Trophoblast cell (in vitro differentiated cells and primary cell): ENCODE measurements around the gene VPS26C.

ENCODE experiments used
- DNase-seq, 2 donors: peaks; one replicate each; pipeline ENCODE4 v3.0.0-alpha.2; 2016
- H2AFZ ChIP-seq: 2 replicates; pipeline ENCODE4 v1.6.1; 2013; ENCODE audit warnings: low read length, moderate library complexity, mild to moderate bottlenecking; ENCODE audit not compliant: insufficient read depth, poor library complexity
- H2AK5ac ChIP-seq: 2 replicates; pipeline ENCODE4 v1.6.1; 2013; ENCODE audit warnings: mild to moderate bottlenecking, low read length
- H2BK120ac ChIP-seq: 2 replicates; pipeline ENCODE4 v1.6.1; 2013; ENCODE audit warnings: low read length, mild to moderate bottlenecking, moderate library complexity; ENCODE audit not compliant: insufficient read depth, poor library complexity
- H2BK12ac ChIP-seq: 2 replicates; pipeline ENCODE4 v1.6.1; 2013; ENCODE audit warnings: mild to moderate bottlenecking, low read length, moderate library complexity
- H2BK5ac ChIP-seq: 2 replicates; pipeline ENCODE4 v1.6.1; 2013; ENCODE audit warnings: low read length, low read depth, moderate library complexity, mild to moderate bottlenecking; ENCODE audit not compliant: poor library complexity
- H3K14ac ChIP-seq: 2 replicates; pipeline ENCODE4 v1.6.1; 2013; ENCODE audit warnings: mild to moderate bottlenecking, low read length
- H3K18ac ChIP-seq: 2 replicates; pipeline ENCODE4 v1.6.1; 2013; ENCODE audit warnings: mild to moderate bottlenecking, low read length
- H3K23ac ChIP-seq: 2 replicates; pipeline ENCODE4 v1.6.1; 2013; ENCODE audit warnings: low read length
- H3K27ac ChIP-seq: 2 replicates; pipeline ENCODE4 v1.5.1; 2013; ENCODE audit warnings: low read depth, mild to moderate bottlenecking, inconsistent platforms, low read length, moderate library complexity
- H3K27me3 ChIP-seq: 2 replicates; pipeline ENCODE4 v1.6.1; 2013; ENCODE audit warnings: inconsistent platforms, mild to moderate bottlenecking, low read length, moderate library complexity; ENCODE audit not compliant: insufficient read depth
- H3K36me3 ChIP-seq, 2 experiments: 1 replicate in 1 of 2; 2 replicates in 1 of 2; pipeline ENCODE4 v1.6.1; 2013; ENCODE audit warnings: low read length in 2 of 2, mild to moderate bottlenecking in 2 of 2, moderate library complexity in 1 of 2; ENCODE audit not compliant: insufficient read depth in 2 of 2, control insufficient read depth in 1 of 2
- H3K4ac ChIP-seq: 2 replicates; pipeline ENCODE4 v1.6.1; 2013; ENCODE audit warnings: low read depth, mild to moderate bottlenecking, low read length, moderate library complexity
- H3K4me1 ChIP-seq, 2 experiments: 1 replicate in 1 of 2; 2 replicates in 1 of 2; pipeline ENCODE4 v1.6.1; 2013; ENCODE audit warnings: low read length in 2 of 2, mild to moderate bottlenecking in 2 of 2, moderate library complexity in 1 of 2; ENCODE audit not compliant: insufficient read depth in 2 of 2, control insufficient read depth in 1 of 2
- H3K4me2 ChIP-seq: 2 replicates; pipeline ENCODE4 v1.6.1; 2013; ENCODE audit warnings: inconsistent platforms, mild to moderate bottlenecking, low read length, moderate library complexity
- H3K4me3 ChIP-seq: 2 replicates; pipeline ENCODE4 v1.5.1; 2013; ENCODE audit warnings: mild to moderate bottlenecking, low read depth, low read length, inconsistent platforms
- H3K79me1 ChIP-seq: one replicate; pipeline ENCODE4 v1.6.1; 2013; ENCODE audit warnings: low read length
- H3K79me2 ChIP-seq: 2 replicates; pipeline ENCODE4 v1.6.1; 2013; ENCODE audit warnings: low read length, mild to moderate bottlenecking; ENCODE audit not compliant: control insufficient read depth, insufficient read depth, poor library complexity
- H3K9ac ChIP-seq: 2 replicates; pipeline ENCODE4 v1.6.1; 2013; ENCODE audit warnings: mild to moderate bottlenecking, low read length
- H3K9me3 ChIP-seq: 2 replicates; pipeline ENCODE4 v1.6.1; 2013; ENCODE audit warnings: low read depth, mild to moderate bottlenecking, control low read depth, inconsistent platforms, low read length; ENCODE audit not compliant: insufficient read depth
- H4K12ac ChIP-seq: 2 replicates; pipeline ENCODE4 v1.6.1; 2013; ENCODE audit warnings: low read depth, mild to moderate bottlenecking, low read length, moderate library complexity
- H4K8ac ChIP-seq: 2 replicates; pipeline ENCODE4 v1.6.1; 2013; ENCODE audit warnings: low read depth, mild to moderate bottlenecking, low read length, moderate library complexity
- H4K91ac ChIP-seq: one replicate; pipeline ENCODE4 v1.6.1; 2013; ENCODE audit warnings: low read depth, mild to moderate bottlenecking, low read length, moderate library complexity
- WGBS: extraction: QIAGEN DNeasy Blood & Tissue Kit; methylation state at CpG from one replicate; pipeline ENCODE4 v1.1.7; 2013; ENCODE audit warnings: missing lambda C conversion rate; ENCODE audit not compliant: insufficient read length, insufficient coverage; ENCODE audit errors: extremely low coverage; 5-methylcytosine and 5-hydroxymethylcytosine counted together

The VPS26C gene

GRCh38 chr21:37237346-37237745 is 29.8 kb downstream of the VPS26C start:
- Histone ChIP-seq H3K23ac (no peak overlapping the region), H4K8ac (no peak overlapping the region), H3K27ac (no peak overlapping the region), H3K79me2 (no peaks in the 10 kb centered on the region), H3K36me3 (peaks cover 14 to 18% of the 10 kb centered on the region in 2 experiments), H3K9me3 (no peaks in the 10 kb centered on the region), H3K18ac (no peak overlapping the region), H3K27me3 (no peaks in the 10 kb centered on the region), H3K14ac (no peak overlapping the region), H3K4ac (no peak overlapping the region), H2AK5ac (no peak overlapping the region), H3K9ac (no peak overlapping the region), H3K4me3 (no peak overlapping the region), H2BK12ac (no peak overlapping the region), H2AFZ (no peak overlapping the region), H4K91ac (no peak overlapping the region), H3K4me1 (no peaks in the 10 kb centered on the region), H4K12ac (no peak overlapping the region), H2BK5ac (no peak overlapping the region), H2BK120ac (no peak overlapping the region), H3K4me2 (no peak overlapping the region), H3K79me1 (no peaks in the 10 kb centered on the region)
- no CpG with 5 or more reads among the region's 2 CpGs for WGBS
- no peak for DNase-seq

- H4K91ac ChIP-seq, result no peak overlapping the region
- H3K18ac ChIP-seq, result no peak overlapping the region
- no peak overlapping the region for H2BK120ac ChIP-seq
- H3K23ac ChIP-seq, result no peak overlapping the region
- H2AFZ ChIP-seq, result no peak overlapping the region
- no peaks in the 10 kb centered on the region for H3K9me3 ChIP-seq
- WGBS, result no CpG with 5 or more reads among the region's 9 CpGs
- H3K4ac ChIP-seq, result no peak overlapping the region
- no peak for DNase-seq
- H4K8ac ChIP-seq, result no peak overlapping the region
- no peak overlapping the region for H3K4me3 ChIP-seq
- no peak overlapping the region for H3K4me2 ChIP-seq
- no peak overlapping the region for H3K14ac ChIP-seq
- no peak overlapping the region for H2BK12ac ChIP-seq
- no peaks in the 10 kb centered on the region for H3K79me2 ChIP-seq
- no peaks in the 10 kb centered on the region for H3K27me3 ChIP-seq
- H3K4me1 ChIP-seq, result no peaks in the 10 kb centered on the region
- H2BK5ac ChIP-seq, result no peak overlapping the region
- no peak overlapping the region for H3K9ac ChIP-seq
- H3K79me1 ChIP-seq, result no peaks in the 10 kb centered on the region
- no peak overlapping the region for H4K12ac ChIP-seq
- no peak overlapping the region for H2AK5ac ChIP-seq
- H3K36me3 ChIP-seq, result peaks cover 32 to 37% of the 10 kb centered on the region in 2 experiments
- no peak overlapping the region for H3K27ac ChIP-seq
Measured at GRCh38 chr21:37233551-37234146, 33.5 kb downstream of the VPS26C start.

GRCh38 chr21:37232274-37233018 is 34.7 kb downstream of the VPS26C start:
- Histone ChIP-seq H3K23ac (no peak overlapping the region), H4K91ac (no peak overlapping the region), H3K9ac (no peak overlapping the region), H3K4me2 (no peak overlapping the region), H3K18ac (no peak overlapping the region), H2BK12ac (no peak overlapping the region), H3K4ac (no peak overlapping the region), H3K36me3 (peaks cover 40 to 49% of the 10 kb centered on the region in 2 experiments), H3K14ac (no peak overlapping the region), H3K79me2 (no peaks in the 10 kb centered on the region), H3K4me3 (no peak overlapping the region), H4K12ac (no peak overlapping the region), H3K9me3 (no peaks in the 10 kb centered on the region), H2BK5ac (no peak overlapping the region), H3K27ac (no peak overlapping the region), H2BK120ac (no peak overlapping the region), H3K4me1 (no peaks in the 10 kb centered on the region), H3K27me3 (no peaks in the 10 kb centered on the region), H4K8ac (no peak overlapping the region), H3K79me1 (no peaks in the 10 kb centered on the region), H2AFZ (no peak overlapping the region), H2AK5ac (no peak overlapping the region)
- WGBS, result no CpG with 5 or more reads among the region's 19 CpGs
- DNase-seq, result no peak

- no CpG with 5 or more reads among the region's 16 CpGs for WGBS
- Histone ChIP-seq H2BK12ac (no peak overlapping the region), H3K4me1 (no peaks in the 10 kb centered on the region), H3K18ac (no peak overlapping the region), H2AFZ (no peak overlapping the region), H2BK120ac (no peak overlapping the region), H4K8ac (no peak overlapping the region), H3K9me3 (no peaks in the 10 kb centered on the region), H3K23ac (no peak overlapping the region), H3K14ac (no peak overlapping the region), H3K4me2 (no peak overlapping the region), H2BK5ac (no peak overlapping the region), H3K9ac (no peak overlapping the region), H3K4ac (no peak overlapping the region), H3K79me2 (no peaks in the 10 kb centered on the region), H2AK5ac (no peak overlapping the region), H4K91ac (no peak overlapping the region), H3K27me3 (no peaks in the 10 kb centered on the region), H4K12ac (no peak overlapping the region), H3K4me3 (no peak overlapping the region), H3K27ac (no peak overlapping the region), H3K36me3 (peaks cover 46 to 53% of the 10 kb centered on the region in 2 experiments), H3K79me1 (no peaks in the 10 kb centered on the region)
- no peak for DNase-seq
Measured at GRCh38 chr21:37231671-37232070, 35.5 kb downstream of the VPS26C start.
